Suprapubic skin (tissue), 4 donors: Measurements from ENCODE around the gene SLC19A2. TPM values are rescaled to one million over a fixed set of nuclear protein-coding genes. Genes with fewer than 3 reads are reported as not detected.
"Not testable (repeated sequence)": the region's sequence is repeated elsewhere in the genome, so short reads cannot be mapped to it uniquely, and the experiment has no call there.

Experiments used
- DNase-seq, 2 donors: peaks; one replicate each; pipeline ENCODE4 v3.0.0-alpha.2; 2019; ENCODE audit warnings: low spot score in 2 of 2
- H3K27ac ChIP-seq: fragments of 200-600 bp; sonication (generic); one replicate; pipeline ENCODE4 v1.5.1; 2019
- H3K27me3 ChIP-seq: fragments of 200-600 bp; sonication (generic); one replicate; pipeline ENCODE4 v1.5.1; 2019
- H3K36me3 ChIP-seq: fragments of 200-600 bp; sonication (generic); one replicate; pipeline ENCODE4 v1.5.1; 2019
- H3K4me1 ChIP-seq: fragments of 200-600 bp; sonication (generic); one replicate; pipeline ENCODE4 v1.5.1; 2019
- H3K4me3 ChIP-seq: fragments of 200-600 bp; sonication (generic); one replicate; pipeline ENCODE4 v1.5.1; 2019; ENCODE audit warnings: mild to moderate bottlenecking
- H3K9me3 ChIP-seq: fragments of 200-600 bp; sonication (generic); one replicate; pipeline ENCODE4 v1.5.1; 2019
- CTCF ChIP-seq, 2 donors: fragments of 200-600 bp in 1 of 2; fragments of 450-650 bp in 1 of 2; sonication (generic) in 1 of 2; IDR thresholded peaks; one replicate each; pipeline ENCODE4 v1.5.1; 2016 to 2019; ENCODE audit warnings: antibody characterized with exemption in 2 of 2, mild to moderate bottlenecking in 1 of 2, moderate library complexity in 1 of 2
- EP300 ChIP-seq: sonication (generic); formaldehyde crosslinking; IDR thresholded peaks from one replicate; pipeline ENCODE4 v1.6.1; 2017; ENCODE audit warnings: antibody characterized with exemption
- POLR2A ChIP-seq, 2 donors: fragments of 450-650 bp; IDR thresholded peaks; one replicate each; pipeline ENCODE4 v1.6.1; 2017; ENCODE audit warnings: antibody characterized with exemption in 2 of 2, mild to moderate bottlenecking in 2 of 2, moderate library complexity in 2 of 2
- POLR2AphosphoS5 ChIP-seq, 3 donors: sonication (generic); formaldehyde crosslinking; IDR thresholded peaks; one replicate each; pipeline ENCODE4 v1.6.1; 2017; ENCODE audit warnings: antibody characterized with exemption in 3 of 3
- WGBS: methylation state at CpG from one replicate; pipeline ENCODE4 v1.1.5; 2018; 5-methylcytosine and 5-hydroxymethylcytosine counted together
- total RNA-seq, 4 donors: library from RNA; depleted of rRNA; stranded (reverse); fragments of >200 nt; gene quantifications; one replicate each; pipeline ENCODE4 v1.1.0, GENCODE V29; 2016

SLC19A2 gene
- total RNA-seq, 4 donors from 2014 or later = 21.9 to 38.7 (median 30.5) TPM

DNA sequence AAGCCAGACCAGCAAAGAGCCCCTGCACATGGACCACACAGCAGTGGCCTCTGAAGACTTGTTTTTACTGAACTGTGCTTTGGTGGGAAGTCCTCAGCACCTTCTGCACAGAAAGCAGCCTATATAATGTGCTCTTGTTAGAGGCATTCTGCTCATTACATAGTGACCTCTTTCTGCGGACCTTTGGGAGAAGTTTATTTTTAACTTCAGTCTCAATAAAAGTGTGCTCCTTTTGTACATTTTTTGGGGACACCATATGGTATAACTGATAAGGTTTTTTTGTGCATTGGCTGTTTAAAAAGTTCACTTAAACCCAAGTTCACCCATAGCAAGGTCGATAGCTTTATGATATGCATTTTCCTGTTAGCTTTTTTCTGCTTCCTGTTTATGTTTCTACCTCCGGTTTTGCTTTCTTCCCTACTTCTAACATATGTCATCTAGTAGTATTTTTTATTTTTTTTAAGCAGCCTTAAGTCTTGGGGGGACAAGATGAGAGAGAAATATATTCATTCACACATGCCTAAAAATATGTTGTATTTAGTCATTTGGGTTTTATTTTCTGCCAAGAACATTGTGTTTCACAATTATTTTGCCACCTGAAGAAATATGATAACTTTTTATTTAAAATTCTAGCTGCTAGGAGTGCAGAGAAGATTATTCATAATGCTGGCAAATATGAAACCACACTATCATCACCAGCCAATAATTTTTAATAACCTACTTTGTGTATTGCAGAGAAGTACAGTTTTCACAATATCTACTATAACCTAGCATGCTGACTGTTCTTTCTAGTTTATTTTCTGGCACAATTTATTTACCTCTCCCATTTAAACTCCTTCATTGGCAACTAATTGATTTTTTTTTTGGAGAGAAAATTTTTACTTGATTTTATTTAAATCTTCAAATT, 22.9 kb upstream of the SLC19A2 start:
- Histone ChIP-seq H3K4me1 (peaks cover 10% of the 10 kb centered on the region), H3K36me3 (no peaks in the 10 kb centered on the region), H3K27ac (no peak overlapping the region), H3K4me3 (no peak overlapping the region), H3K9me3 (no peaks in the 10 kb centered on the region), H3K27me3 (no peaks in the 10 kb centered on the region)
- TF ChIP-seq POLR2AphosphoS5 (IDR thresholded peaks at IDR 0.05) (no peak), CTCF (IDR thresholded peaks at IDR 0.05) (no peak), POLR2A (IDR thresholded peaks at IDR 0.05) (no peak), EP300 (no peak)
- DNase-seq = no peak
- WGBS = 41% methylated on average over 3 of the region's 3 CpGs

DNA sequence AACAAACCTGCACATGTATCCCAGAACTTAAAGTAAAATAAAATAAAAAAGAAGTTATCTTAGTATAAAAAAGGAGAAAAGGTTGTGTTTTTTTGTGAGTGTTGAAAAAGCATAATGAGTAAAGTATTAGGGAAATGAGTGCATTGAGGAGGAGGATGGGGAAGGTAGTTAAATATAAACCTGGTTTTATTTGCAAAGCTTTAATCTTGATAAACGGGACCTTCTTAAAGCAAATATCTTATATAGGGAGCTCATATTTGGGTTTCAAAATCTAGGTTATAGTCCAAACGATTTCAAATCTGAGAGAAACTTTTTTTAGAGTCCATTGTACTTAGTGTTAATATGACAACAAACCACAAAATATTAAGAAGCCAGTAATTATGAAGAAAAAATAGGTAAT, 21.7 kb upstream of the SLC19A2 start:
- H3K27ac ChIP-seq = no peak overlapping the region
- peaks cover 10% of the 10 kb centered on the region for H3K4me1 ChIP-seq
- no peak for DNase-seq
- TF ChIP-seq POLR2AphosphoS5 (IDR thresholded peaks at IDR 0.05) (no peak), EP300 (no peak), CTCF (IDR thresholded peaks at IDR 0.05) (no peak), POLR2A (IDR thresholded peaks at IDR 0.05) (no peak)
- H3K4me3 ChIP-seq = no peak overlapping the region
- 78% methylated on average over 2 of the region's 2 CpGs for WGBS
- H3K9me3 ChIP-seq = no peaks in the 10 kb centered on the region
- H3K36me3 ChIP-seq = no peaks in the 10 kb centered on the region
- no peaks in the 10 kb centered on the region for H3K27me3 ChIP-seq

DNA sequence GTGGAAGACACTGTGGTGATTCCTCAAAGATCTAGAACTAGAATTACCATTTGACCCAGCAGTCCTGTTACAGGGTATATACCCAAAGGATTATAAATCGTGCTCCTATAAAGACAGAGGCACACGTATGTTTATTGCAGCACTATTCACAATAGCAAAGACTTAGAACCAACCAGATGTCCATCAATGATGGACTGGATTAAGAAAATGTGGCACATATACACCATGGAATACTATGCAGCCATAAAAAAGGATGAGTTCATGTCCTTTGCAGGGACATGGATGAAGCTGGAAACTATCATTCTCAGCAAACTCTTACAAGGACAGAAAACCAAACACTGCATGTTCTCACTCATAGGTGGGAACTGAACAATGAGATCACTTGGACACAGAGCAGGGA, 17.9 kb upstream of the SLC19A2 start:
- not testable (repeated sequence) for H3K4me1 ChIP-seq, DNase-seq, H3K27ac ChIP-seq, H3K9me3 ChIP-seq, H3K36me3 ChIP-seq, H3K4me3 ChIP-seq, H3K27me3 ChIP-seq
- 95% methylated on average over 2 of the region's 2 CpGs for WGBS

DNA sequence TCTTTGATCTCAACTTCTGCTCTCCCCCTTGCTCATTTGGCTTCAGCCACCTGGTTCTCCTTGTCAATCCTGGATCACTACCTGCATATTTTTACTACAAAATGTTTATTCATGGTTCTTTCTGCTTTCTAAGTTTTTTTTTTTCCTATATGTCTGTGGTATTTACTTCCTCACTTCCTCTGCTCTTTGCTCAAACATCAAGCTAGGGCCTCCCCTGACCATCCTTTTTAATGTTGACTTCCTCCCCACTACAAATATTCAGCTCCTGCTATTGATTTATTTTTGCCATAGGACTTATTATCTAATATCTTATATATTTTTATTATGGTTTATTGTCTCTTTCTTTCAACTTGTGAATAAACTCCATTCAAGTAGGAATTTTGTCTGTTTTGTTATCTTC, 14.1 kb upstream of the SLC19A2 start:
- no peak for TF ChIP-seq EP300
- TF ChIP-seq POLR2A (IDR thresholded peaks at IDR 0.05) = no peak
- no peak for TF ChIP-seq POLR2AphosphoS5 (IDR thresholded peaks at IDR 0.05)
- no peak for TF ChIP-seq CTCF (IDR thresholded peaks at IDR 0.05)
- no peak overlapping the region for H3K27ac ChIP-seq
- H3K36me3 ChIP-seq = no peaks in the 10 kb centered on the region
- H3K4me1 ChIP-seq = no peaks in the 10 kb centered on the region
- H3K4me3 ChIP-seq = no peak overlapping the region
- H3K27me3 ChIP-seq = no peaks in the 10 kb centered on the region
- no peak for DNase-seq
- no peaks in the 10 kb centered on the region for H3K9me3 ChIP-seq

DNA sequence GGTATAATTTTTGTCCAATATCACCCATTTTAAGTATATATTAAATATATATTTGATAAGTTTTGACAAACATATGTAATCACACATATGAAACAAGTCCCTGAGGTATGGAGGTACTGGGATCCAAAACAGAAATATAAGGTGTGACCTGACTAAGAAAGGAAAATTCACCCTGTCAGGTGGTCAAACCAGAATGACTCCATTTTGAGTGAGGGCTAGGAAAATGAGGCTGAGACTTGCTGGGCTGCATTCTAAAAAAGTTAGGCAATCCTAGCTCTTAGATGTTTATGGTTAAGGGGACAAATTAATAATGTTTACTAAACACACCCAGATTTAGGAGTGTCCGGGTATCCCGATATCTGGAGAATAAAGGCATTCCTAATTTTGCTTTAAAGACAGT, 11.6 kb upstream of the SLC19A2 start:
- Histone ChIP-seq H3K4me1 (no peaks in the 10 kb centered on the region), H3K4me3 (no peak overlapping the region), H3K27me3 (no peaks in the 10 kb centered on the region), H3K36me3 (no peaks in the 10 kb centered on the region), H3K9me3 (no peaks in the 10 kb centered on the region), H3K27ac (no peak overlapping the region)
- 77% methylated on average over 2 of the region's 2 CpGs for WGBS
- TF ChIP-seq EP300 (no peak), CTCF (IDR thresholded peaks at IDR 0.05) (no peak), POLR2A (IDR thresholded peaks at IDR 0.05) (no peak), POLR2AphosphoS5 (IDR thresholded peaks at IDR 0.05) (no peak)
- DNase-seq = no peak
